HG03196 (cell line): ENCODE results near the gene RTN4RL2.

Experiments
- ATAC-seq: cut with Tn5 transposase; IDR thresholded peaks from one replicate; pipeline ENCODE4 v1.9.1; 2021; ENCODE audit not compliant: unreplicated experiment

The RTN4RL2 gene

DNA sequence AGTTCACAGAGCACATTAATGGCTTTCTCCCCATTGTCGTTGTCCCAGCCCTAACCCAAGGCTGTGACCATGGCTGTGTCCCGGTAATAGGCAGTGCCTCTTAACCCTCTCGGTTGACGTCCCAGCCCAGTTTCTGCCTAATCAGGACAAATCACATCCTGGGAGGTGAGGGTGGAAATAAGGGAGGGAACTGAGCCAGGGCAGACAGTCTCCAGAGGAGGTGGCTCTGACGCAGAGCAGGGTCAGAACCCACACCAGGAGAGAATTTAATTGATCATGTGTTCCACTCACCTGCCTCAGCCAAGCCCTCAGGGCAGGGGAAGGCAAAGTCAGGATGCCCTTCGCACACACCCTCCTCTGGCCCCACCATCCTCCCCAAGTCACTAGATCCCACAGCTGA lies 38.2 kb downstream of the RTN4RL2 start:
- no peak for ATAC-seq

DNA sequence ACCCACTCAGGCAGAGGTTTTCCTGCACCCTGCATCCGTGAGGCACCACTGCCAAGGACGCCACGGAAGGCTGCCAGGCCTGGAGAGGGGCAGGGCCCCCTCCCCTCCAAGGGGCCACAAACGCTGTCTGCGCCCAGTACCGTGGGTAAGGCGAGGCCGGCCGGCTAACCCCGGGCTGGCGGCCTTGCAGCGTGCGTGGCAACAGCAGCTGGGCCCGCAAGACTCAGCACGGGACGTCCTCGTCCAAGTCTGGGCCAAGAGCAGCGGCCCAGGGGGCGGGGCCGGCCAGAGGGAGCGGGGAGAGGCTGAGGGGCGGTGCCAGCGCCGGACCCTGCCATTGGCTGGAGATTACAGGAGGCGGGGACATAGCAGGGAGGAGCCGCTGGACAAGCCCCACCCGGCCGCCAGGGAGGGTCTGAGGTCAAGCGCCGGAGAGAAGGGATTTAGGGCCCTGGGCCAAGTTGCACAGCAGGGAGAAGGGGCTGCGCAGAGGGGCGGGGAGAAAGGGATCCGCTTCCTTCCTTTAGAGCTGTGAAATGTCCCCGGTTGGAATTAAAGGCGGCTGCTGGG lies 39.2 kb downstream of the RTN4RL2 start:
- ATAC-seq, result peak; percentile 85

DNA sequence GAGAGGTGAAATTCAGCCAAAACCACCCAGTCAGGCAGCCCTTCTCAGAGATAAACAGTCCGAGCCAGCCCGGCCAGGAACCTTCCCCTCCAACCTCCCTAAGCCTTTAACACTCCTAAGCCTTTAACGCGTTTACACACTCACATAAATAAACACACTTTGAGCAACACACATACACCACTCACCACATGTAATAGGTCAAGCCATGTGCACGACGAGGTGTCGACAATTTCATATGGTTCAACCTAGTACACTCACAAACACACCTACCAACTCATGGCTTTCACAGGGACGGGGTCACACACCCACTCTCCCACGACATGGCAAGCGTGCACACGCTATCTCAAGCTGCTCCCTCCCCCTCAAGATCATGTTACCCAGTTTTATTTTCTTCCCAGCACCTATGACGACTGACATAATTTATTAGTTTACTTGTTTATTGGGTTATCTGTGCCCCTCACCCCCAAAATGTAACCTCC lies 39.7 kb downstream of the RTN4RL2 start:
- no peak for ATAC-seq

GRCh38 chr11:57500515-57500914 lies 40.2 kb downstream of the RTN4RL2 start:
- ATAC-seq, result no peak

DNA sequence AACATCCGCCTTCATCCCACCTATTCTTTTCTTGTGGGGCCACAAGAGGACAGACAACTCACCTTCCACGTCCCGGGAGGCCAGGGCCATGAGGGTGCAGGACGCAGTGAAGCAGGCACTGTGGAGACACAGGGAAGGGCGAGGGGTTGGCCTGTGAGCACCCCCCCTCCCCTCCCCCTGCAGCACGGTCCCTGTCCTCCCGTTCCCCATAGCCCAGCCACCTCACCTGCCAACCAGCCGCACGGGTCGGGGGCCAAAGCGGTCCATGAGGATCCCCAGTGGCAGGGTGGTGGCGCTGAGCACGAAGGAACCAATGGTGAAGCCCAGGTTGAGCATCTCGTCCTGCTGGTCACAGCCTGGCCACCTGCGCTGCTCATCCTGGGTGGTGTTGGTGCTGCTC lies 40.6 kb downstream of the RTN4RL2 start:
- ATAC-seq, result no peak

DNA sequence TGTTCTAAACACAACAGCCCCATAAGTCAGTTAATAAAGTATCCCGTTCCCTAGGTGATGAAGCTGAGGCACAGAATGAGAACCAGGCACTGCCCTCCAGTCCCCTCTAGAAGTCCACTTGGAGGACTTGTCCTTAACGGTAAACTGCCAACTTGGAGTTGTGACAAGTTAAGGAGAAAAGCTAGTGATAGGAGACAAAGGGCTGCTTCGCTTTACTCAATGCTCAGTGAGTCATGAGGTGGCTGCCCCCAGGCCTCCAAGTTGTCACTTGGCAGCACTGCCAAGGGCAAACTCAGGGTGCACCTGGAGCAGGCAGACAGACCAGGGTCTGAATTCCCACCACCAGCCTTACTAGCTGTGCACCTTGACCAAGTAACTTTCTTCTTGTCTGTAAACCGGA lies 41.6 kb downstream of the RTN4RL2 start:
- ATAC-seq, result no peak

- ATAC-seq, result no peak
Observed at GRCh38 chr11:57502376-57502775, 42.0 kb downstream of the RTN4RL2 start.

DNA sequence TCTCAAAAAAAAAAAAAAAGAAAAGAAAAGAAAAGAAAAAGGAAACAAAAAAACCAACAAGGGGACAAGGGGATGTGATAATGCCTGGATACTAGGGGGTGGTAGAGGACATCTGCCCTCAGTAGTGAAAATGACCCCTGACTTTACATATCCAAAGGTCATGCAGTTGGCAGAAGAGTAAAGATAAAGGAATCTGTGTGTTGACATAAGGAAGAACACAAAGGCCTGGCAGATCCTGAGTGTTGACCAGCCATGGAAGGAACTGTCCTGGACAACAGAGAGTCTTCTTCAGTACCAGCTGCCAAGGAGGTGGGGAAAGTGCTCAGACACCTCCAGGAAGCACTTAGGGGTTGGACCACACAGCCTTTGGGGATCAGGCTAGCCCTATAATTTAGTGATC lies 42.5 kb downstream of the RTN4RL2 start:
- no peak for ATAC-seq

- ATAC-seq, result no peak
Observed at GRCh38 chr11:57504511-57504910, 44.2 kb downstream of the RTN4RL2 start.

DNA sequence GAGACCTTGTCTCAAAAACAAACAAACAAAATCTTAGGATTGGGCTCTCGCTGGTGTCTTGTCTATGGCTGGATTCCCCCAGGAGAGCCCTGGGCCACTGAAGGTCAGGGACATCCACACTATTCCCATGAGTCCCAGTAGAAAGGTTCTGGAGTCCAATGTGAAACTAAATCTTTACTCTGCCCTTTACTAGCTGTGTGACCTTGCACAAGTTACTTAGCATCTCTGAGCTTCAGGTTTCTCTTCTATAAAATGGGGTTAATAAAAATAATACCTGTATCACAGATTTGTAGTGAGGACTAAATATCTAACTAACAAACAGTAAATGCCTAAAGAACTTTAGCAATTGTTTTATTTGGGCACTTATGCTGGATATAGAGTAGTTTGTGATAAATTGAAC lies 46.2 kb downstream of the RTN4RL2 start:
- ATAC-seq, result no peak

GRCh38 chr11:57508341-57509170 lies 48.2 kb downstream of the RTN4RL2 start:
- ATAC-seq, result no peak

DNA sequence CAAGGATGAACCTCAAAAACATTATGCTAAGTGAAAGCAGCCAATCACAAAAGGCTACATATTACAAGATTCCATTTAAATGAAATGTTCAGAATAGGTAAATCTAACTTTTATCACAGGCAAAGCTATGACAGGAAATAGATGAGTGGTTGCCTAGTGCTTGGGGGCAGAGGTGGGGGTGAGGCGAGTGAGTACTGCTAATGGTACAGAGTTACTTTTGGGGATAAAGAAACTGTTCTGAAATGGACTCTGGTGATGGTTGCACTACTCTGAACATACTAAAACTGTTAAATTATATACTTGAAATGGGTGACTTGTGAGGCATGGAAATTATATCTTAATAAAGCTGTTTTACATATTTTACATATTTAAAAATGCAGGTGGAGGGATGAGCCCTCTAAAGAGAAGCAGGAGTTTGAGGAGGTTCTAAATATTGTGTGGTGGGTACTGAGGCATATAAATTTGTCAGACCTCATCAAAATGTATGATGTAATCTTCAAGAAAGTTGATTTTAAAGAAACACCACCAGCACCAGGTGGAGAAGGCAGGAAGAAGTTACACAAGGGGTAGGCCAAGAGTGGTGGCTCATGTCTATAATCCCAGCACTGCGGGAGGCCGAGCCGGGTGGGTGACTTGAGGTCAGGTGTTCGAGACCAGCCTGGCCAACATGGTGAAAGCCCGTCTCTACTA lies 51.6 kb downstream of the RTN4RL2 start:
- no peak for ATAC-seq

- ATAC-seq, result no peak
Observed at GRCh38 chr11:57512646-57513451, 52.5 kb downstream of the RTN4RL2 start.

- ATAC-seq, result no peak
Observed at GRCh38 chr11:57513452-57513795, 53.1 kb downstream of the RTN4RL2 start.

GRCh38 chr11:57513911-57514537 lies 53.7 kb downstream of the RTN4RL2 start:
- peak; percentile 33 for ATAC-seq

GRCh38 chr11:57514538-57515331 lies 54.4 kb downstream of the RTN4RL2 start:
- ATAC-seq, result peak; percentile 49

GRCh38 chr11:57515332-57516060 lies 55.2 kb downstream of the RTN4RL2 start, which contains the start of gene SLC43A1:
Gene SLC43A1 (minus strand): TSS chr11:57515702. CDS start chr11:57514111, 1,591 bp downstream.
- ATAC-seq, result peak; percentile 43

GRCh38 chr11:57516061-57516443 lies 55.7 kb downstream of the RTN4RL2 start:
- no peak for ATAC-seq

DNA sequence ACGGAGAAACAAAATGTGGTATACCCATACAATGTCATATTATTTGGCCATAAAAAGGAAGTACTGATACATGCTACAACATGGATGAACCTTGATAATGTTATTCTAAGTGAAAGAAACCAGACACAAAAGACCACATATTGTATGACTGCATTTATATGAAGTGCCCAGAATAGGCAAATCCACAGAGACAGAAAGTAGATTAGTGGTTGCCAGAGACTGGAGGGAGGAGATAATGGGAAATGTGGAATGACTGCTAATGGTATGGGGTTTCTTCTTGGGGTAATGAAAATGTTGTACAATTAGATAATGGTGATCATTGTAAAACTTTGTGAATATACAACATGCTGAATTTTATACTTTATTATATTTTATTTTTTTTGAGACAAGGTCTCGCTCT lies 60.8 kb downstream of the RTN4RL2 start:
- no peak for ATAC-seq
